ENCODE data around the gene TFF3. TPM values are rescaled to one million over a fixed set of nuclear protein-coding genes. Genes with fewer than 3 reads are reported as not detected.
A peak's percentile ranks its signal among the peaks of the same experiment; 100 is the strongest.

TFF3 gene
- total and polyA plus RNA-seq, 10 of the 15 experiments (the other 5 are each of a cell fraction or from before 2014, with no cell fraction given), result not detected

DNA sequence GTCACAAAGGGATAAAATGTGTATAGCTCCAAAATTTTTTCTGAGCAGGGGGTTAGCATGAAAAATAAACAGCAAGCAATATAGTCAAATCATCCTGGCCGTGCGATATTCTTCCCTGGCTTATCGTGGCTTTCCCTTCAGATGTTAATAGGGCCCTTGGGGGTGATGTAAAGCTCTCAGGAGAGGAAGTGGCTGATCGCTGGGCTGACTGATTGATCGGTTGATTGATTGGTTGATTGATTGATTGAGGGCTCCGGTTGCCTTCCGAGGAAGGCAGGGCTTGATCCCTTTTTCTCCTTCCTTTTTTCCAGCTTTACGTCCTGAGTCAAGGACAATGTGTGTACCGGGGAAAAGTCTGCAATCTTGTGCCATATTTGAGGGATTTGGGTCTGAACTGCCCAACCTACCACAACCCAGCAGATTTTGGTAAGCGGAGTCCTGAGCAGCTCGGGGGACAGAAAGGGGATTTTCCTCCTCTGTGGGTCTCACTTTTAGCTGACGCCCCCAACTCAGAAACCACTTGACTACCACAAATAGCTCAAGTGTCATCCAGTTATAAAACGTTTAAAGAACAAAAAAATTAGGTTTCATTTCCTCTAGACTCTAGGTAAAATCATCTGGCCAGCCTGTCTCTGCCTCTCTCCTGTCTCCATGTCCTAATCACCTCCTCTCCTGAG lies 29.5 kb downstream of the TFF3 start (continued):
- TF ChIP-seq, protein P1, sequence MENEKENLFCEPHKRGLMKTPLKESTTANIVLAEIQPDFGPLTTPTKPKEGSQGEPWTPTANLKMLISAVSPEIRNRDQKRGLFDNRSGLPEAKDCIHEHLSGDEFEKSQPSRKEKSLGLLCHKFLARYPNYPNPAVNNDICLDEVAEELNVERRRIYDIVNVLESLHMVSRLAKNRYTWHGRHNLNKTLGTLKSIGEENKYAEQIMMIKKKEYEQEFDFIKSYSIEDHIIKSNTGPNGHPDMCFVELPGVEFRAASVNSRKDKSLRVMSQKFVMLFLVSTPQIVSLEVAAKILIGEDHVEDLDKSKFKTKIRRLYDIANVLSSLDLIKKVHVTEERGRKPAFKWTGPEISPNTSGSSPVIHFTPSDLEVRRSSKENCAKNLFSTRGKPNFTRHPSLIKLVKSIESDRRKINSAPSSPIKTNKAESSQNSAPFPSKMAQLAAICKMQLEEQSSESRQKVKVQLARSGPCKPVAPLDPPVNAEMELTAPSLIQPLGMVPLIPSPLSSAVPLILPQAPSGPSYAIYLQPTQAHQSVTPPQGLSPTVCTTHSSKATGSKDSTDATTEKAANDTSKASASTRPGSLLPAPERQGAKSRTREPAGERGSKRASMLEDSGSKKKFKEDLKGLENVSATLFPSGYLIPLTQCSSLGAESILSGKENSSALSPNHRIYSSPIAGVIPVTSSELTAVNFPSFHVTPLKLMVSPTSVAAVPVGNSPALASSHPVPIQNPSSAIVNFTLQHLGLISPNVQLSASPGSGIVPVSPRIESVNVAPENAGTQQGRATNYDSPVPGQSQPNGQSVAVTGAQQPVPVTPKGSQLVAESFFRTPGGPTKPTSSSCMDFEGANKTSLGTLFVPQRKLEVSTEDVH (IDR thresholded peaks at IDR 0.05; ENCODE audit: low read depth, partially characterized antibody), result no peak
- TF ChIP-seq, protein P2, sequence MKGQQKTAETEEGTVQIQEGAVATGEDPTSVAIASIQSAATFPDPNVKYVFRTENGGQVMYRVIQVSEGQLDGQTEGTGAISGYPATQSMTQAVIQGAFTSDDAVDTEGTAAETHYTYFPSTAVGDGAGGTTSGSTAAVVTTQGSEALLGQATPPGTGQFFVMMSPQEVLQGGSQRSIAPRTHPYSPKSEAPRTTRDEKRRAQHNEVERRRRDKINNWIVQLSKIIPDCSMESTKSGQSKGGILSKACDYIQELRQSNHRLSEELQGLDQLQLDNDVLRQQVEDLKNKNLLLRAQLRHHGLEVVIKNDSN (IDR thresholded peaks at IDR 0.05; ENCODE audit: borderline replicate concordance, extremely low read length, insufficient read depth, low read depth, low read length), result no peak
- TF ChIP-seq, protein P3, sequence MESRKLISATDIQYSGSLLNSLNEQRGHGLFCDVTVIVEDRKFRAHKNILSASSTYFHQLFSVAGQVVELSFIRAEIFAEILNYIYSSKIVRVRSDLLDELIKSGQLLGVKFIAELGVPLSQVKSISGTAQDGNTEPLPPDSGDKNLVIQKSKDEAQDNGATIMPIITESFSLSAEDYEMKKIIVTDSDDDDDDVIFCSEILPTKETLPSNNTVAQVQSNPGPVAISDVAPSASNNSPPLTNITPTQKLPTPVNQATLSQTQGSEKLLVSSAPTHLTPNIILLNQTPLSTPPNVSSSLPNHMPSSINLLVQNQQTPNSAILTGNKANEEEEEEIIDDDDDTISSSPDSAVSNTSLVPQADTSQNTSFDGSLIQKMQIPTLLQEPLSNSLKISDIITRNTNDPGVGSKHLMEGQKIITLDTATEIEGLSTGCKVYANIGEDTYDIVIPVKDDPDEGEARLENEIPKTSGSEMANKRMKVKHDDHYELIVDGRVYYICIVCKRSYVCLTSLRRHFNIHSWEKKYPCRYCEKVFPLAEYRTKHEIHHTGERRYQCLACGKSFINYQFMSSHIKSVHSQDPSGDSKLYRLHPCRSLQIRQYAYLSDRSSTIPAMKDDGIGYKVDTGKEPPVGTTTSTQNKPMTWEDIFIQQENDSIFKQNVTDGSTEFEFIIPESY (IDR thresholded peaks at IDR 0.05), result no peak
- TF ChIP-seq POLR2AphosphoS2 (IDR thresholded peaks at IDR 0.05; ENCODE audit: low read depth, low read length) (no peak), ZNF207 (IDR thresholded peaks at IDR 0.05; ENCODE audit: borderline replicate concordance) (no peak), LARP7 (IDR thresholded peaks at IDR 0.05) (no peak), CBX3 (IDR thresholded peaks at IDR 0.05; ENCODE audit: borderline replicate concordance, low read depth) (no peak), ZNF622 (IDR thresholded peaks at IDR 0.05) (no peak), ATF7 (IDR thresholded peaks at IDR 0.05; ENCODE audit: low read depth) (no peak), EED (IDR thresholded peaks at IDR 0.05; ENCODE audit: low read depth) (no peak), STAT3 (IDR thresholded peaks at IDR 0.05; ENCODE audit: low read depth, low read length) (no peak), EZH2 (IDR thresholded peaks at IDR 0.05; ENCODE audit: borderline replicate concordance, control insufficient read depth, low read depth, low read length) (no peak), HCFC1 (IDR thresholded peaks at IDR 0.05; ENCODE audit: low read length) (no peak)
- TF ChIP-seq, protein P4, sequence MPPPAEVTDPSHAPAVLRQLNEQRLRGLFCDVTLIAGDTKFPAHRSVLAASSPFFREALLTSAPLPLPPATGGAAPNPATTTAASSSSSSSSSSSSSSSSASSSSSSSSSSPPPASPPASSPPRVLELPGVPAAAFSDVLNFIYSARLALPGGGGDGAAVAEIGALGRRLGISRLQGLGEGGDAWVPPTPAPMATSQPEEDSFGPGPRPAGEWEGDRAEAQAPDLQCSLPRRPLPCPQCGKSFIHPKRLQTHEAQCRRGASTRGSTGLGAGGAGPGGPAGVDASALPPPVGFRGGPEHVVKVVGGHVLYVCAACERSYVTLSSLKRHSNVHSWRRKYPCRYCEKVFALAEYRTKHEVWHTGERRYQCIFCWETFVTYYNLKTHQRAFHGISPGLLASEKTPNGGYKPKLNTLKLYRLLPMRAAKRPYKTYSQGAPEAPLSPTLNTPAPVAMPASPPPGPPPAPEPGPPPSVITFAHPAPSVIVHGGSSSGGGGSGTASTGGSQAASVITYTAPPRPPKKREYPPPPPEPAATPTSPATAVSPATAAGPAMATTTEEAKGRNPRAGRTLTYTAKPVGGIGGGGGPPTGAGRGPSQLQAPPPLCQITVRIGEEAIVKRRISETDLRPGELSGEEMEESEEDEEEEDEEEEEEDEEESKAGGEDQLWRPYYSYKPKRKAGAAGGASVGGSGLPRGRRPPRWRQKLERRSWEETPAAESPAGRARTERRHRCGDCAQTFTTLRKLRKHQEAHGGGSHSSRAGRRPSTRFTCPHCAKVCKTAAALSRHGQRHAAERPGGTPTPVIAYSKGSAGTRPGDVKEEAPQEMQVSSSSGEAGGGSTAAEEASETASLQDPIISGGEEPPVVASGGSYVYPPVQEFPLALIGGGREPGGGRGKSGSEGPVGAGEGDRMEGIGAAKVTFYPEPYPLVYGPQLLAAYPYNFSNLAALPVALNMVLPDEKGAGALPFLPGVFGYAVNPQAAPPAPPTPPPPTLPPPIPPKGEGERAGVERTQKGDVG (CRISPR knock-in tag; IDR thresholded peaks at IDR 0.05), result no peak
- TF ChIP-seq, protein P5, sequence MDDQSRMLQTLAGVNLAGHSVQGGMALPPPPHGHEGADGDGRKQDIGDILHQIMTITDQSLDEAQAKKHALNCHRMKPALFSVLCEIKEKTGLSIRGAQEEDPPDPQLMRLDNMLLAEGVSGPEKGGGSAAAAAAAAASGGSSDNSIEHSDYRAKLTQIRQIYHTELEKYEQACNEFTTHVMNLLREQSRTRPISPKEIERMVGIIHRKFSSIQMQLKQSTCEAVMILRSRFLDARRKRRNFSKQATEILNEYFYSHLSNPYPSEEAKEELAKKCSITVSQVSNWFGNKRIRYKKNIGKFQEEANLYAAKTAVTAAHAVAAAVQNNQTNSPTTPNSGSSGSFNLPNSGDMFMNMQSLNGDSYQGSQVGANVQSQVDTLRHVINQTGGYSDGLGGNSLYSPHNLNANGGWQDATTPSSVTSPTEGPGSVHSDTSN (IDR thresholded peaks at IDR 0.05; ENCODE audit: insufficient replicate concordance, low read depth, low read length), result peak; percentile 84

All from GM12878 (cell line).